IMR-90 (cell line): ENCODE measurements around the gene LHFPL3. TPM values are rescaled to one million over a fixed set of nuclear protein-coding genes. Genes with fewer than 3 reads are reported as not detected.

ENCODE experiments used
- ATAC-seq: fragments of 200-7000 bp; cut with Tn5 transposase; 2 replicates; pipeline ENCODE4 v1.9.1; 2020; ENCODE audit warnings: low read depth, mild to moderate bottlenecking, moderate library complexity
- BruUV-seq: library from RNA; stranded (reverse); fragments of 400-500 nt; replicated peaks from 2 replicates; lab custom pipeline; 2021; lab: Mats Ljungman, UMichigan
- CTCF ChIA-PET: fragments of 300-600 bp; formaldehyde crosslinking; extraction: SDS; loops from one replicate; lab custom pipeline; 2021; ENCODE audit warnings: antibody characterized with exemption; lab: Yijun Ruan, JAX
- POLR2A ChIA-PET: fragments of 300-600 bp; sonication (Branson Sonifier 250); formaldehyde crosslinking; loops from one replicate; lab custom pipeline; 2022; ENCODE audit warnings: antibody characterized with exemption; ENCODE audit not compliant: unreplicated experiment; lab: Charles Lee
- DNase-seq: peaks from one replicate; pipeline ENCODE4 v3.0.0; 2013
- H2AFZ ChIP-seq: replicated peaks from 2 replicates; pipeline ENCODE3; 2013; ENCODE audit warnings: low read length, mild to moderate bottlenecking; ENCODE audit not compliant: poor library complexity
- H2AK5ac ChIP-seq: 2 replicates; pipeline ENCODE4 v1.6.1; 2013; ENCODE audit warnings: low read depth, low read length, inconsistent platforms
- H2AK9ac ChIP-seq: replicated peaks from 2 replicates; pipeline ENCODE3; 2013; ENCODE audit warnings: mild to moderate bottlenecking, low read depth, low read length, moderate library complexity; ENCODE audit not compliant: poor library complexity
- H2BK120ac ChIP-seq: 2 replicates; pipeline ENCODE4 v1.6.1; 2013; ENCODE audit warnings: low read depth, low read length, inconsistent platforms
- H2BK15ac ChIP-seq: 3 replicates; pipeline ENCODE4 v1.6.1; 2013; ENCODE audit warnings: low read depth, low read length, inconsistent platforms
- H2BK20ac ChIP-seq: 2 replicates; pipeline ENCODE4 v1.6.1; 2013; ENCODE audit warnings: low read depth, mild to moderate bottlenecking, inconsistent platforms, low read length, moderate library complexity
- H2BK5ac ChIP-seq: 2 replicates; pipeline ENCODE4 v1.6.1; 2013; ENCODE audit warnings: mild to moderate bottlenecking, low read depth, low read length, inconsistent platforms; ENCODE audit not compliant: poor library complexity, severe bottlenecking
- H3K14ac ChIP-seq: replicated peaks from 2 replicates; pipeline ENCODE4 v1.6.1; 2013; ENCODE audit warnings: low read depth, low read length, inconsistent platforms
- H3K18ac ChIP-seq: 2 replicates; pipeline ENCODE4 v1.6.1; 2013; ENCODE audit warnings: low read depth, low read length, control low read depth
- H3K23ac ChIP-seq: 2 replicates; pipeline ENCODE4 v1.6.1; 2013; ENCODE audit warnings: low read depth, low read length, inconsistent platforms
- H3K27ac ChIP-seq: 2 replicates; pipeline ENCODE4 v1.5.1; 2013; ENCODE audit warnings: mild to moderate bottlenecking, control low read depth, low read length; ENCODE audit not compliant: insufficient read depth
- H3K27me3 ChIP-seq: 2 replicates; pipeline ENCODE4 v1.6.1; 2013; ENCODE audit warnings: low read length; ENCODE audit not compliant: control insufficient read depth, insufficient read depth
- H3K36me3 ChIP-seq: 2 replicates; pipeline ENCODE4 v1.6.1; 2013; ENCODE audit warnings: low read length, mixed read lengths; ENCODE audit not compliant: control insufficient read depth, insufficient read depth
- H3K4ac ChIP-seq: 2 replicates; pipeline ENCODE4 v1.6.1; 2013; ENCODE audit warnings: low read depth, low read length, inconsistent platforms
- H3K4me1 ChIP-seq: 2 replicates; pipeline ENCODE4 v1.6.1; 2013; ENCODE audit warnings: low read length, mixed read lengths; ENCODE audit not compliant: control insufficient read depth, insufficient read depth
- H3K4me2 ChIP-seq: 2 replicates; pipeline ENCODE4 v1.6.1; 2013; ENCODE audit warnings: low read depth, mild to moderate bottlenecking, control low read depth, low read length, moderate library complexity
- H3K4me3 ChIP-seq: 2 replicates; pipeline ENCODE4 v1.5.1; 2013; ENCODE audit warnings: low read depth, mild to moderate bottlenecking, control low read depth, low read length, moderate library complexity; ENCODE audit not compliant: insufficient read depth
- H3K56ac ChIP-seq: 2 replicates; pipeline ENCODE4 v1.6.1; 2013; ENCODE audit warnings: low read length, inconsistent platforms; ENCODE audit not compliant: insufficient read depth; ENCODE audit errors: extremely low read depth
- H3K79me1 ChIP-seq, 2 experiments: 2 replicates each; pipeline ENCODE4 v1.6.1; 2013; ENCODE audit warnings: low read length in 2 of 2, inconsistent platforms in 1 of 2, low read depth in 1 of 2
- H3K9ac ChIP-seq: 2 replicates; pipeline ENCODE4 v1.6.1; 2013; ENCODE audit warnings: low read depth, low read length, control low read depth
- H3K9me1 ChIP-seq: 2 replicates; pipeline ENCODE4 v1.6.1; 2013; ENCODE audit warnings: low read length, inconsistent platforms; ENCODE audit not compliant: insufficient read depth
- H3K9me3 ChIP-seq: 2 replicates; pipeline ENCODE4 v1.6.1; 2013; ENCODE audit warnings: low read length; ENCODE audit not compliant: control insufficient read depth, insufficient read depth
- H4K20me1 ChIP-seq: 2 replicates; pipeline ENCODE4 v1.6.1; 2013; ENCODE audit warnings: low read length, inconsistent platforms; ENCODE audit not compliant: insufficient read depth
- H4K5ac ChIP-seq: 2 replicates; pipeline ENCODE4 v1.6.1; 2013; ENCODE audit warnings: mild to moderate bottlenecking, low read depth, low read length, control low read depth
- H4K8ac ChIP-seq, 2 experiments: 2 replicates each; pipeline ENCODE4 v1.6.1; 2013; ENCODE audit warnings: low read depth in 2 of 2, low read length in 2 of 2, control low read depth in 1 of 2, inconsistent platforms in 1 of 2
- H4K91ac ChIP-seq: 2 replicates; pipeline ENCODE4 v1.6.1; 2013; ENCODE audit warnings: low read depth, low read length, inconsistent platforms; ENCODE audit not compliant: insufficient read depth
- BHLHE40 ChIP-seq: fragments of 150-350 bp; IDR thresholded peaks from 2 replicates; pipeline ENCODE4 v1.6.1; 2016; ENCODE audit warnings: mild to moderate bottlenecking, low read depth, low read length
- ELK1 ChIP-seq: fragments of 150-350 bp; IDR thresholded peaks from 2 replicates; pipeline ENCODE4 v1.6.1; 2016; ENCODE audit warnings: low read depth, mild to moderate bottlenecking, low read length, moderate library complexity, borderline replicate concordance
- FOS ChIP-seq: fragments of 150-350 bp; IDR thresholded peaks from 2 replicates; pipeline ENCODE4 v1.6.1; 2016; ENCODE audit warnings: low read depth, low read length
- MAZ ChIP-seq: IDR thresholded peaks from 2 replicates; pipeline ENCODE4 v1.6.1; 2012; ENCODE audit warnings: low read depth, mild to moderate bottlenecking, low read length, improper control_type of control experiment, moderate library complexity, borderline replicate concordance
- MXI1 ChIP-seq: IDR thresholded peaks from 2 replicates; pipeline ENCODE4 v1.6.1; 2012; ENCODE audit warnings: low read depth, mild to moderate bottlenecking, low read length, moderate library complexity, borderline replicate concordance
- NFE2L2 ChIP-seq: fragments of 150-350 bp; IDR thresholded peaks from 2 replicates; pipeline ENCODE4 v1.6.1; 2016; ENCODE audit warnings: low read depth, mild to moderate bottlenecking, low read length
- POLR2A ChIP-seq: IDR thresholded peaks from 2 replicates; pipeline ENCODE4 v1.6.1; 2012; ENCODE audit warnings: mild to moderate bottlenecking, low read depth, low read length
- RAD21 ChIP-seq: IDR thresholded peaks from 2 replicates; pipeline ENCODE4 v1.6.1; 2012; ENCODE audit warnings: low read length, improper control_type of control experiment
- RFX5 ChIP-seq: IDR thresholded peaks from 2 replicates; pipeline ENCODE4 v1.8.0; 2012; ENCODE audit warnings: low read depth, mild to moderate bottlenecking, low read length, moderate library complexity
- USF2 ChIP-seq: fragments of 150-350 bp; IDR thresholded peaks from 2 replicates; pipeline ENCODE4 v1.6.1; 2017; ENCODE audit warnings: mild to moderate bottlenecking, antibody characterized with exemption, low read length, low read depth
- dilution Hi-C: fragments of 300-500 bp; cut with HindIII; formaldehyde crosslinking; loops from one replicate; pipeline ENCODE4 v1.14.3; 2018; ENCODE audit warnings: low sequenced_read_pairs; ENCODE audit not compliant: unreplicated experiment
- in situ Hi-C: fragments of 300-500 bp; cut with MboI; formaldehyde crosslinking; loops from 3 replicates; pipeline ENCODE4 v1.14.3; 2019; ENCODE audit warnings: low sequenced_read_pairs, inconsistent platforms, mixed read lengths
- intact Hi-C: fragments of 100-400 bp; cut with micrococcal nuclease; formaldehyde crosslinking; loops from 2 replicates; pipeline ENCODE4 v1.10.0; 2022
- polyA plus RNA-seq, 3 experiments: library from polyadenylated mRNA; depleted of rRNA; stranded (reverse); fragments of >200 nt; gene quantifications; 2 replicates each; pipeline ENCODE4 v1.2.3, GENCODE V29; 2012; ENCODE audit warnings: low replicate concordance in 1 of 3
- total RNA-seq: library from RNA; depleted of rRNA; stranded (reverse); fragments of >200 nt; gene quantifications from 2 replicates; pipeline ENCODE4 v1.2.3, GENCODE V29; 2012

The LHFPL3 gene
- total and polyA plus RNA-seq, 2 of the 4 experiments (the other 2 are of a cell fraction): not detected

GRCh38 chr7:104625956-104626355, 297.6 kb downstream of the LHFPL3 start:
- ATAC-seq (no peak), DNase-seq (no peak)
- intact Hi-C loops (no loop called here), dilution Hi-C loops (no loop called here), in situ Hi-C loops (no loop called here)
- no peaks in the 10 kb centered on the region for H3K4me1 ChIP-seq
- peaks cover 4% of the 10 kb centered on the region; the same call in 1 of the 2 replicates for H3K9me3 ChIP-seq
- no TSS peak for BruUV-seq
- no peak overlapping the region for H2BK20ac ChIP-seq
- H3K27me3 ChIP-seq: no peaks in the 10 kb centered on the region
- no peak overlapping the region for H2AFZ ChIP-seq
- no peak overlapping the region for H4K8ac ChIP-seq
- H2BK5ac ChIP-seq: no peak overlapping the region
- no peaks in the 10 kb centered on the region for H4K20me1 ChIP-seq
- no peak overlapping the region for H4K5ac ChIP-seq
- ChIA-PET CTCF (no interaction called here), POLR2A (no interaction called here)
- H3K9me1 ChIP-seq: no peaks in the 10 kb centered on the region
- no peaks in the 10 kb centered on the region for H3K79me1 ChIP-seq
- H2AK5ac ChIP-seq: no peak overlapping the region
- no peak overlapping the region for H4K91ac ChIP-seq
- no peak overlapping the region for H3K56ac ChIP-seq
- no peak overlapping the region for H3K9ac ChIP-seq
- H3K36me3 ChIP-seq: no peaks in the 10 kb centered on the region
- H3K27ac ChIP-seq: no peak overlapping the region
- no peak overlapping the region for H3K18ac ChIP-seq
- no peak overlapping the region for H3K23ac ChIP-seq
- H2AK9ac ChIP-seq: no peak overlapping the region
- H3K14ac ChIP-seq: no peak overlapping the region
- no peak overlapping the region for H3K4ac ChIP-seq
- H3K4me3 ChIP-seq: no peak overlapping the region
- TF ChIP-seq RFX5: no peak
- TF ChIP-seq POLR2A: no peak
- TF ChIP-seq BHLHE40: no peak
- no peak for TF ChIP-seq NFE2L2
- no peak for TF ChIP-seq FOS
- no peak for TF ChIP-seq ELK1
- TF ChIP-seq RAD21: no peak
- TF ChIP-seq USF2: no peak
- TF ChIP-seq MAZ: no peak
- no peak for TF ChIP-seq MXI1
- H3K4me2 ChIP-seq: no peak overlapping the region
- no peak overlapping the region for H2BK15ac ChIP-seq
- no peak overlapping the region for H2BK120ac ChIP-seq
